SU-DHL-6 (cell line): ENCODE measurements around the gene ST7.

Experiments used
- CTCF ChIP-seq: fragments of 200-600 bp; sonication (generic); IDR thresholded peaks from one replicate; pipeline ENCODE4 v1.5.1; 2017; ENCODE audit warnings: antibody characterized with exemption, mild to moderate bottlenecking, low read length, moderate library complexity; ENCODE audit not compliant: insufficient read depth, poor library complexity, severe bottlenecking
- EZH2phosphoT487 ChIP-seq: fragments of 200-600 bp; sonication (generic), shearing (Covaris generic); conservative IDR thresholded peaks from 2 replicates; pipeline ENCODE4 v1.6.1; 2018; ENCODE audit warnings: mild to moderate bottlenecking, antibody characterized with exemption, low read length, moderate library complexity, mixed read lengths

GRCh38 chr7:117088623-117089194, 135.4 kb downstream of the ST7 start:
- TF ChIP-seq CTCF (no peak), EZH2phosphoT487 (no peak)
